ENCODE data around the gene MRNIP. TPM values are rescaled to one million over a fixed set of nuclear protein-coding genes. Genes with fewer than 3 reads are reported as not detected.

The MRNIP gene
- total RNA-seq, 1 experiment from 2014 or later, result 37.8 TPM

DNA sequence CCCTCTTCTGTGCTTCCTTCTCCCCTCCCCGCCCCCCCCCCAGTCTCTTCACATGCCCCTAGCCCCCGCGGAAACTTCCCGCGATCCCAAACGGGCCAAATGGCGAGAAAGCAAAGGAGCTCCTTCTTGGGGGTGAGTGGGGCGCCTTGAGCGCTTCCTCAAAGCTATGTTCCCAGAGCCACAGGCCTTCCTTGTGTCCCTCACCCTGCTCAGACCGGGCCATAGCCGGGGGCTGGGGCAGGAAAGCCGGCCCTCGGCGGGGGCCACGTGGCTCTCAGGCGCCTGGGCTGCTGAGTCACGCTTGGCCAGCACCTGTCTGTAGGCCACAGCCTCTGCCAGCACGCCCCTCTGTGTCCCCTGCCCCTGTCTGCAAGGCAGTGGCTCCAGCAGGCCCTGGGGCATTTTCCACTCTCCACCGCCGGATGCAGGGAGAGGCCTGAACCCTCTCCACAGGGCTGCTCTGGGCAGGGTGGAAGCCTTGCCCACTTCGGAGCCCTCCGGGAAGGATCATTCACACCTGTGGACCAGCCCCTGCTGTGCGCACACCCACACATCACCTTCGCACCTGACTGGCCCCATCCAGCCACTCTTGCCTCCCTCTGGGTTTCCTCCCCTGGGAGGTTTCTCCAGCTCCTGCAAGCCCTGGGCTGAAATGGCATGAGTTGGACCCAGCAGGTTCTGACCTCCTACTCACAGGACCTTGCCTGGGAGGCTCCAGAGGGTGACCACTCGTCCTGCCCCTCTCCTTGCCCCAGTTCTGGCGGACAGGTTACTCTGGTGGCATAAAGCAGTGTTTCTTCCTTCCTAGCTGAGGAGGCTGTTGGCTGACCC is 39.1 kb downstream of the MRNIP start:
- H3K4me1 ChIP-seq, result peaks cover 47% of the 10 kb centered on the region
- BruUV-seq (replicated peaks), result no TSS peak

DNA sequence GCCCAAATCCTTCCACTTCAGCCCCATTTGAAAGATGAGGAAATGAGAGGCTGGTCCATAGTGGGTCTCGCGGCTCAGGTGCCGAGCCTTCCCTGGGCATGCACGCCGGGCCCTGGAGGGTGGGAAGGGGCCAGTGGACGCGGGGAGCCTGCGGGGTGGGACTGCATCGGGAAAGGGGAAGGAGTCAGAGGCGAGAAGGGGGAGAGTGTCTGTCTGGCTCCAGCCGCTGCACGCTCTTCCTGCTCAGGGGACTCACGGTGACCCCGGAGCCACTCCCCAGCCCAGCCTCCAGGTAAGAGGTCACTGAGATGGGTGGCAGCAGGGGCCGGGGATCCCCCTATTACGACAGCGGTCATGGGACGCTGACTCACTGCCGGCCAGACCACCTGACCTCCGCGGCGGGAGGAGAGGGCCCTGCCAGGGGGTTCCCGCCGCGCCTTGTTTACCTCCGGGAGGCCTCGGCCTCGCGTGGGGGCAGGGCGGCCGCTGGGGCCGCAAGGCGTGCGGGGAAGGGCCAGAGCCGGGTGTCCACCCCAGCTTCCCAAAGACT is 39.8 kb downstream of the MRNIP start:
- Histone ChIP-seq H3K4me1 (peaks cover 40% of the 10 kb centered on the region), H3K9me3 (no peaks in the 10 kb centered on the region), H3K27me3 (replicated peaks; ENCODE audit: control insufficient read depth, insufficient read depth, low read length) (no peaks in the 10 kb centered on the region), H3K4me3 (ENCODE audit: low read depth, low read length) (peak overlapping the region; percentile 38), H3K36me3 (ENCODE audit: control insufficient read depth, insufficient read depth, low read length) (peaks cover 10% of the 10 kb centered on the region)
- Mint-ChIP-seq H3K9me3 (ENCODE audit: unreplicated experiment) (no peaks in the 10 kb centered on the region), H3K4me3 (ENCODE audit: unreplicated experiment) (peak overlapping the region; percentile 88), H3K27ac (ENCODE audit: unreplicated experiment) (peak overlapping the region; percentile 94), H3K36me3 (ENCODE audit: insufficient read depth, unreplicated experiment) (peaks cover 74% of the 10 kb centered on the region), H3K27me3 (ENCODE audit: insufficient read depth, unreplicated experiment) (no peaks in the 10 kb centered on the region), H3K4me1 (ENCODE audit: low read depth, unreplicated experiment) (peaks cover 30% of the 10 kb centered on the region)
- CTCF ChIA-PET, result interaction anchor here (0.7 to 1.1 kb wide), 2 partner anchors 13 to 55 kb away, joined by 3 read pairs; no protein-coding TSS in a partner anchor
- no TSS peak for BruUV-seq (replicated peaks)
- intact Hi-C loops (cut with micrococcal nuclease; ENCODE audit: unreplicated experiment), result loop anchor here (1.0 to 10.0 kb wide), 3 partner anchors 11 to 194 kb away; partner anchors contain the start of genes HNRNPH1 and MRNIP
- TF ChIP-seq, protein P1, sequence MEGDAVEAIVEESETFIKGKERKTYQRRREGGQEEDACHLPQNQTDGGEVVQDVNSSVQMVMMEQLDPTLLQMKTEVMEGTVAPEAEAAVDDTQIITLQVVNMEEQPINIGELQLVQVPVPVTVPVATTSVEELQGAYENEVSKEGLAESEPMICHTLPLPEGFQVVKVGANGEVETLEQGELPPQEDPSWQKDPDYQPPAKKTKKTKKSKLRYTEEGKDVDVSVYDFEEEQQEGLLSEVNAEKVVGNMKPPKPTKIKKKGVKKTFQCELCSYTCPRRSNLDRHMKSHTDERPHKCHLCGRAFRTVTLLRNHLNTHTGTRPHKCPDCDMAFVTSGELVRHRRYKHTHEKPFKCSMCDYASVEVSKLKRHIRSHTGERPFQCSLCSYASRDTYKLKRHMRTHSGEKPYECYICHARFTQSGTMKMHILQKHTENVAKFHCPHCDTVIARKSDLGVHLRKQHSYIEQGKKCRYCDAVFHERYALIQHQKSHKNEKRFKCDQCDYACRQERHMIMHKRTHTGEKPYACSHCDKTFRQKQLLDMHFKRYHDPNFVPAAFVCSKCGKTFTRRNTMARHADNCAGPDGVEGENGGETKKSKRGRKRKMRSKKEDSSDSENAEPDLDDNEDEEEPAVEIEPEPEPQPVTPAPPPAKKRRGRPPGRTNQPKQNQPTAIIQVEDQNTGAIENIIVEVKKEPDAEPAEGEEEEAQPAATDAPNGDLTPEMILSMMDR (IDR thresholded peaks at IDR 0.05; ENCODE audit: insufficient read depth in 1 of 2, low read depth in 1 of 2, low read length in 1 of 2, severe bottlenecking in 1 of 2, unreplicated experiment in 1 of 2), result no peak
- POLR2A ChIA-PET, result interaction anchor here (0.5 to 1.0 kb wide), 4 partner anchors 12 to 1366 kb away, joined by 4 to 9 read pairs (median 5); no protein-coding TSS in a partner anchor
- peak; percentile 97 to 98 for DNase-seq

More for the DNA sequence above, 39.1 kb downstream of the MRNIP start:
- TF ChIP-seq, protein P1 (IDR thresholded peaks at IDR 0.05; ENCODE audit: insufficient read depth in 1 of 2, low read depth in 1 of 2, low read length in 1 of 2, severe bottlenecking in 1 of 2, unreplicated experiment in 1 of 2), result no peak
- intact Hi-C loops (cut with micrococcal nuclease; ENCODE audit: unreplicated experiment), result loop anchor here (1.0 to 10.0 kb wide), 4 partner anchors 11 to 195 kb away; partner anchors contain the start of genes HNRNPH1 and MRNIP
- H3K9me3 Mint-ChIP-seq (ENCODE audit: unreplicated experiment), result no peaks in the 10 kb centered on the region
- ChIA-PET POLR2A (interaction anchor here (0.5 to 1.0 kb wide), 3 partner anchors 13 to 1365 kb away, joined by 4 to 6 read pairs (median 4); no protein-coding TSS in a partner anchor), CTCF (interaction anchor here (0.7 to 1.1 kb wide), 2 partner anchors 14 to 56 kb away, joined by 3 read pairs; no protein-coding TSS in a partner anchor)
- no peaks in the 10 kb centered on the region for H3K27me3 Mint-ChIP-seq (ENCODE audit: insufficient read depth, unreplicated experiment)
- H3K36me3 Mint-ChIP-seq (ENCODE audit: insufficient read depth, unreplicated experiment), result peaks cover 74% of the 10 kb centered on the region
- Histone ChIP-seq H3K9me3 (no peaks in the 10 kb centered on the region), H3K27me3 (replicated peaks; ENCODE audit: control insufficient read depth, insufficient read depth, low read length) (no peaks in the 10 kb centered on the region), H3K36me3 (ENCODE audit: control insufficient read depth, insufficient read depth, low read length) (peaks cover 11% of the 10 kb centered on the region), H3K4me3 (ENCODE audit: low read depth, low read length) (peak overlapping the region; percentile 33)
- peak overlapping the region; percentile 94 for H3K27ac Mint-ChIP-seq (ENCODE audit: unreplicated experiment)
- peak overlapping the region; percentile 88 for H3K4me3 Mint-ChIP-seq (ENCODE audit: unreplicated experiment)
- peaks cover 31% of the 10 kb centered on the region for H3K4me1 Mint-ChIP-seq (ENCODE audit: low read depth, unreplicated experiment)
- peak; percentile 91 to 94 for DNase-seq

All from Caco-2 (cell line).